Gastrocnemius medialis (tissue), 4 donors: ENCODE data around the gene DBNDD1. TPM values are rescaled to one million over a fixed set of nuclear protein-coding genes. Genes with fewer than 3 reads are reported as not detected.

Source experiments
- ATAC-seq, 2 donors: fragments of 150-250 bp; one replicate each; pipeline ENCODE4 v1.9.1; 2016
- DNase-seq, 2 donors: peaks; one replicate each; pipeline ENCODE4 v3.0.0-alpha.2; 2019
- H3K27ac ChIP-seq, 4 donors: fragments of 200-600 bp; sonication (generic); 1 replicate in 1 of 4; 2 replicates in 3 of 4; pipeline ENCODE4 v1.5.1; 2016 to 2018; ENCODE audit warnings: mild to moderate bottlenecking in 2 of 4, moderate library complexity in 1 of 4
- H3K27me3 ChIP-seq, 3 donors: fragments of 200-600 bp; sonication (generic) in 2 of 3; 1 replicate in 1 of 3; 2 replicates in 2 of 3; pipeline versions ENCODE4 v1.5.1 to v1.6.0; 2016 to 2019; ENCODE audit warnings: mild to moderate bottlenecking in 1 of 3, moderate library complexity in 1 of 3
- H3K36me3 ChIP-seq, 2 donors: fragments of 200-600 bp; sonication (generic) in 1 of 2; one replicate each; pipeline ENCODE4 v1.5.1; 2017 to 2018
- H3K4me1 ChIP-seq, 2 donors: fragments of 200-600 bp; sonication (generic) in 1 of 2; one replicate each; pipeline ENCODE4 v1.5.1; 2016 to 2017; ENCODE audit warnings: mild to moderate bottlenecking in 2 of 2
- H3K4me3 ChIP-seq, 4 donors: fragments of 200-600 bp; sonication (generic) in 3 of 4; 1 replicate in 1 of 4; 2 replicates in 3 of 4; pipeline ENCODE4 v1.5.1; 2016 to 2019; ENCODE audit warnings: mild to moderate bottlenecking in 2 of 4
- H3K9me3 ChIP-seq, 3 donors: fragments of 200-600 bp; sonication (generic) in 2 of 3; 1 replicate in 1 of 3; 2 replicates in 2 of 3; pipeline ENCODE4 v1.5.1; 2016 to 2019
- CTCF ChIP-seq, 5 experiments: fragments of 450-650 bp in 3 of 5; fragments of 200-600 bp in 2 of 5; sonication (generic) in 2 of 5; IDR thresholded peaks in 4 of 5; conservative IDR thresholded peaks in 1 of 5; 1 replicate in 4 of 5; 2 replicates in 1 of 5; pipeline ENCODE4 v1.5.1; 2016 to 2019; ENCODE audit warnings: antibody characterized with exemption in 5 of 5, mild to moderate bottlenecking in 3 of 5, moderate library complexity in 3 of 5
- POLR2A ChIP-seq, 2 donors: fragments of 450-650 bp; IDR thresholded peaks; one replicate each; pipeline ENCODE4 v1.6.1; 2017; ENCODE audit warnings: antibody characterized with exemption in 2 of 2, mild to moderate bottlenecking in 2 of 2, moderate library complexity in 2 of 2
- in situ Hi-C, 4 donors: fragments of 200-750 bp; cut with MboI; loops; one replicate each; pipeline versions ENCODE4 v1.15.0 to v1.8.0; 2017; ENCODE audit warnings: low sequenced_read_pairs in 4 of 4
- intact Hi-C: fragments of 100-400 bp; cut with DNase I; formaldehyde crosslinking; loops from one replicate; pipeline ENCODE4 v1.15.1; 2023; ENCODE audit warnings: low total_unique reads
- total RNA-seq, 4 donors: library from RNA; depleted of rRNA; stranded (reverse); fragments of >200 nt; gene quantifications; one replicate each; pipeline versions ENCODE4 v1.1.0 to v1.2.3, GENCODE V29; 2016

DBNDD1 gene
- total RNA-seq, 4 donors from 2014 or later, result 9.3 to 25.9 (median 23.7) TPM

GRCh38 chr16:89966756-89967155 lies 52.5 kb downstream of the DBNDD1 start:
- Histone ChIP-seq H3K4me3 (no peak overlapping the region), H3K9me3 (no peaks in the 10 kb centered on the region), H3K27ac (no peak overlapping the region), H3K4me1 (peaks cover 17 to 21% of the 10 kb centered on the region in 2 donors), H3K27me3 (no peaks in the 10 kb centered on the region), H3K36me3 (no peaks in the 10 kb centered on the region)
- no peak for DNase-seq
- no peak for ATAC-seq
- intact Hi-C loops (no loop called here), in situ Hi-C loops (no loop called here)
- TF ChIP-seq POLR2A (IDR thresholded peaks at IDR 0.05), result no peak
- no peak for TF ChIP-seq CTCF (IDR thresholded peaks at IDR 0.05 in 4 of 5, conservative IDR thresholded peaks at IDR 0.05 in 1 of 5)

GRCh38 chr16:89965447-89966225 lies 53.6 kb downstream of the DBNDD1 start:
- no peaks in the 10 kb centered on the region for H3K9me3 ChIP-seq
- no peak for ATAC-seq
- peaks cover 6 to 11% of the 10 kb centered on the region in 2 donors for H3K4me1 ChIP-seq
- TF ChIP-seq CTCF (IDR thresholded peaks at IDR 0.05 in 4 of 5, conservative IDR thresholded peaks at IDR 0.05 in 1 of 5) (no peak), POLR2A (IDR thresholded peaks at IDR 0.05) (no peak)
- H3K27me3 ChIP-seq, result no peaks in the 10 kb centered on the region
- no peak for DNase-seq
- intact Hi-C loops, result no loop called here
- no peak overlapping the region for H3K27ac ChIP-seq
- in situ Hi-C loops, result no loop called here
- peaks cover 0 to 10% of the 10 kb centered on the region in 2 donors for H3K36me3 ChIP-seq
- no peak overlapping the region for H3K4me3 ChIP-seq

GRCh38 chr16:89964201-89964600 lies 55.1 kb downstream of the DBNDD1 start:
- intact Hi-C loops, result no loop called here
- in situ Hi-C loops, result no loop called here
- no peaks in the 10 kb centered on the region for H3K9me3 ChIP-seq
- H3K27me3 ChIP-seq, result no peaks in the 10 kb centered on the region
- H3K4me1 ChIP-seq, result no peaks in the 10 kb centered on the region
- H3K36me3 ChIP-seq, result peaks cover 0 to 12% of the 10 kb centered on the region in 2 donors
- ATAC-seq (no peak), DNase-seq (no peak)
- H3K27ac ChIP-seq, result no peak overlapping the region
- no peak overlapping the region for H3K4me3 ChIP-seq
- TF ChIP-seq CTCF (IDR thresholded peaks at IDR 0.05 in 4 of 5, conservative IDR thresholded peaks at IDR 0.05 in 1 of 5) (no peak), POLR2A (IDR thresholded peaks at IDR 0.05) (no peak)

- no peaks in the 10 kb centered on the region for H3K9me3 ChIP-seq
- in situ Hi-C loops (no loop called here), intact Hi-C loops (no loop called here)
- no peak for TF ChIP-seq POLR2A (IDR thresholded peaks at IDR 0.05)
- TF ChIP-seq CTCF (IDR thresholded peaks at IDR 0.05 in 4 of 5, conservative IDR thresholded peaks at IDR 0.05 in 1 of 5), result no peak
- H3K4me1 ChIP-seq, result no peaks in the 10 kb centered on the region
- H3K27me3 ChIP-seq, result no peaks in the 10 kb centered on the region
- H3K36me3 ChIP-seq, result peaks cover 0 to 24% of the 10 kb centered on the region in 2 donors
- DNase-seq (no peak), ATAC-seq (no peak)
- H3K27ac ChIP-seq, result no peak overlapping the region
- no peak overlapping the region for H3K4me3 ChIP-seq
Observed at GRCh38 chr16:89962754-89963498, 56.3 kb downstream of the DBNDD1 start.
